OCI-LY3 (cell line): ENCODE results near the gene TARBP1.

Experiments
- H2AFZ ChIP-seq: fragments of 200-600, 300-600 bp; shearing (Covaris generic); 2 replicates; pipeline ENCODE4 v1.6.0; 2014; ENCODE audit warnings: antibody characterized with exemption, low read depth, low read length
- H3K27ac ChIP-seq: fragments of 200-600, 300-600 bp; sonication (generic); 2 replicates; pipeline ENCODE4 v1.5.1; 2014; ENCODE audit warnings: mild to moderate bottlenecking, low read length, moderate library complexity, mixed read lengths
- H3K27me3 ChIP-seq: fragments of 200-600, 300-600 bp; sonication (generic); 2 replicates; pipeline ENCODE4 v1.6.1; 2014; ENCODE audit warnings: low read depth, low read length, mixed read lengths
- H3K36me3 ChIP-seq: fragments of 200-600, 300-600 bp; sonication (generic); replicated peaks from 2 replicates; pipeline ENCODE3; 2014; ENCODE audit warnings: low read depth, low read length, mixed read lengths
- H3K4me1 ChIP-seq: fragments of 300-600, 200-600 bp; sonication (generic); 2 replicates; pipeline ENCODE4 v1.6.1; 2014; ENCODE audit warnings: low read length, mixed read lengths
- H3K4me2 ChIP-seq: fragments of 200-600, 300-600 bp; sonication (generic); 2 replicates; pipeline ENCODE4 v1.6.1; 2014; ENCODE audit warnings: low read length, mixed read lengths
- H3K4me3 ChIP-seq: fragments of 300-600, 200-600 bp; sonication (generic); 2 replicates; pipeline ENCODE4 v1.5.1; 2014; ENCODE audit warnings: antibody characterized with exemption, mild to moderate bottlenecking, low read length, moderate library complexity
- H3K79me2 ChIP-seq: fragments of 300-600, 200-600 bp; shearing (Covaris generic); 2 replicates; pipeline ENCODE4 v1.6.1; 2014; ENCODE audit warnings: mild to moderate bottlenecking, low read length, mixed read lengths
- H3K9ac ChIP-seq: fragments of 300-600, 200-600 bp; shearing (Covaris generic); 2 replicates; pipeline ENCODE4 v1.6.0; 2014; ENCODE audit warnings: mild to moderate bottlenecking, low read length, moderate library complexity
- H3K9me3 ChIP-seq: fragments of 200-600, 300-600 bp; shearing (Covaris generic); 2 replicates; pipeline ENCODE4 v1.6.1; 2014; ENCODE audit warnings: low read length, mixed read lengths; ENCODE audit not compliant: insufficient read depth
- H4K20me1 ChIP-seq: fragments of 200-600, 300-600 bp; sonication (generic); 2 replicates; pipeline ENCODE4 v1.6.1; 2016; ENCODE audit warnings: low read length, mixed read lengths; ENCODE audit not compliant: insufficient read depth
- EZH2phosphoT487 ChIP-seq: fragments of 200-600 bp; shearing (Covaris generic); IDR thresholded peaks from 2 replicates; pipeline ENCODE4 v1.6.1; 2018; ENCODE audit warnings: antibody characterized with exemption, mixed run types, low read depth
- TF ChIP-seq, protein P1 (sequence below): fragments of 200-600, 300-600 bp; sonication (generic); IDR thresholded peaks from 2 replicates; pipeline ENCODE4 v1.5.1; 2014; ENCODE audit warnings: antibody characterized with exemption, low read length, low read depth

TARBP1 gene

DNA sequence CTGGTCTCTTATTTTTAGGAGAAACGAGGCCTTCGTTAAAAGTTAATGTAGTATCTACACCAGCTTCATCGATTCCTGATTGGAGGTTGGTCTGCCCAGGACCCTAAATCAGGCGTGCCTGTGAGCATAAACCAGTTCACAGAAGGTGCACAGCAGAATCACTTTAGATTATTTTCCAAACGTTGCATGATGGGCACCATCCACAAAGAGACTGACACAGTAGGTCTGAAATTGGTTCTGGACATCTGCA, 256 bp upstream of the TARBP1 start:
- Histone ChIP-seq H3K79me2 (0 out of 2 replicates have a peak, but pooled peaks cover 3% of the 10 kb centered on the region), H3K9me3 (no peaks in the 10 kb centered on the region), H4K20me1 (no peaks in the 10 kb centered on the region; the same call in 1 of the 2 replicates), H3K4me3 (peak overlapping the region; percentile 84), H3K27ac (no peak overlapping the region), H3K9ac (peak overlapping the region; percentile 73), H3K36me3 (no peaks in the 10 kb centered on the region), H3K27me3 (peaks cover 30% of the 10 kb centered on the region), H3K4me2 (peak overlapping the region; percentile 79), H3K4me1 (peaks cover 34% of the 10 kb centered on the region), H2AFZ (peak overlapping the region; percentile 94)
- TF ChIP-seq, protein P1, sequence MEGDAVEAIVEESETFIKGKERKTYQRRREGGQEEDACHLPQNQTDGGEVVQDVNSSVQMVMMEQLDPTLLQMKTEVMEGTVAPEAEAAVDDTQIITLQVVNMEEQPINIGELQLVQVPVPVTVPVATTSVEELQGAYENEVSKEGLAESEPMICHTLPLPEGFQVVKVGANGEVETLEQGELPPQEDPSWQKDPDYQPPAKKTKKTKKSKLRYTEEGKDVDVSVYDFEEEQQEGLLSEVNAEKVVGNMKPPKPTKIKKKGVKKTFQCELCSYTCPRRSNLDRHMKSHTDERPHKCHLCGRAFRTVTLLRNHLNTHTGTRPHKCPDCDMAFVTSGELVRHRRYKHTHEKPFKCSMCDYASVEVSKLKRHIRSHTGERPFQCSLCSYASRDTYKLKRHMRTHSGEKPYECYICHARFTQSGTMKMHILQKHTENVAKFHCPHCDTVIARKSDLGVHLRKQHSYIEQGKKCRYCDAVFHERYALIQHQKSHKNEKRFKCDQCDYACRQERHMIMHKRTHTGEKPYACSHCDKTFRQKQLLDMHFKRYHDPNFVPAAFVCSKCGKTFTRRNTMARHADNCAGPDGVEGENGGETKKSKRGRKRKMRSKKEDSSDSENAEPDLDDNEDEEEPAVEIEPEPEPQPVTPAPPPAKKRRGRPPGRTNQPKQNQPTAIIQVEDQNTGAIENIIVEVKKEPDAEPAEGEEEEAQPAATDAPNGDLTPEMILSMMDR = no peak
- no peak for TF ChIP-seq EZH2phosphoT487

DNA sequence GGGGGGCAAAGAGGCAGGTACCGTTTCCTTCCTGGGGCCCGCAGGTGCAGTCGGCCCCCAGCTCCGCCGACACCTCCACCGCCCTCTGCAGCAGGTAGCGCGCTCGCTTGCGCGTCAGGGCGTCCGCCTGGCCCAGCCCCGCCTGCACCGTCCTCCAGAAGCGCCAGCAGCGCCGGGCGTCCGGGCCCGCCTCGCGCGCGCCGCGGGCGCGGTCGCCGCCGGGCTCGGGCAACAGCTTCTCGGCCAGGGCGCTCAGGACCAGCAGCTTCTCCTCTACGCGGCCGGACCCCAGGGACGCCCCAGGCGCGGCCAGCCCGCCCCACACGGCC, 863 bp downstream of the TARBP1 start:
- H4K20me1 ChIP-seq = no peaks in the 10 kb centered on the region; the same call in 1 of the 2 replicates
- H3K4me1 ChIP-seq = peaks cover 34% of the 10 kb centered on the region
- no peak for TF ChIP-seq EZH2phosphoT487
- TF ChIP-seq, protein P1 = no peak
- H3K4me2 ChIP-seq = peak overlapping the region; percentile 79
- H3K27ac ChIP-seq = peak overlapping the region; percentile 48
- 0 out of 2 replicates have a peak, but pooled peaks cover 3% of the 10 kb centered on the region for H3K79me2 ChIP-seq
- H3K4me3 ChIP-seq = peak overlapping the region; percentile 84
- peaks cover 26% of the 10 kb centered on the region for H3K27me3 ChIP-seq
- H3K9me3 ChIP-seq = no peaks in the 10 kb centered on the region
- peak overlapping the region; percentile 73 for H3K9ac ChIP-seq
- peak overlapping the region; percentile 72 for H2AFZ ChIP-seq
- H3K36me3 ChIP-seq = no peaks in the 10 kb centered on the region

DNA sequence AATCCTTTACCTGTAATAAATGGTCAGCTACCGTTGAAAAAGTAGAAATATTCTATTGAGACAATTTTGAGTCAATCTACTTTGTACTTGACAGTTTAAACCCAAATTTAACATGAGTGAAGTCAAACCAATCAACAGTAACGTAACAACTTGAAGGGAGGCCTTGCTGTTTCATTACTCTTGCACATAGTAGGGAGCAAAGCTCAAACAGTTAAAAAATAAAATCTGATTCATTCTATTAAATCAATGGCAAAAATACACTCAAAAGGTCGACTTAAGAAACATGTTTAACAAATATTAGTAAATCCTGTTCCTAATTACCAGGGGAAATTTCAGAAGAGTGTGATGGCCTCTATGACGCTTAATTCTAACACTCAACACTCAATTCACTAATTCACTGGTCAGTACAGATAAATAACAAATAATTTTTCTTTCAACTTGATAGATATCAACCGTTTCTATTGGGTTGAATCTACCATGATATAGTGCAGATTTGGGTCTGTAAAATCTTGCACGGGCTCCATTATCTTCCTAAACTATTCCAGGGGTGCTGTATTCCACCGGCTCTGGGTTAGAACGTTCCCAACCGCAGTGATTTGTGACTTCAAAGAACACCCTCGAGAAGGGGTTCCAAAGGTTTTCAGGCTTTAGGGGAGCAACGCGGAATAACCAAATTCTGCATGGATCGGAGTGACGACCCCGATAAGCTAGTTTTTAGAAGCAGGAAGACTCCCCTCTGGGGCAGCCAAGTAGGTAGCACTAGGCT, 1.4 kb downstream of the TARBP1 start:
- Histone ChIP-seq H3K36me3 (no peaks in the 10 kb centered on the region), H4K20me1 (no peaks in the 10 kb centered on the region; the same call in 1 of the 2 replicates), H3K4me3 (peak overlapping the region; percentile 84), H3K4me1 (peaks cover 34% of the 10 kb centered on the region), H3K27ac (no peak overlapping the region; the same call in 1 of the 2 replicates), H3K4me2 (peak overlapping the region; percentile 79), H3K9me3 (no peaks in the 10 kb centered on the region), H3K9ac (peak overlapping the region; percentile 73), H2AFZ (peak overlapping the region; percentile 58), H3K27me3 (peaks cover 20% of the 10 kb centered on the region), H3K79me2 (0 out of 2 replicates have a peak, but pooled peaks cover 3% of the 10 kb centered on the region)
- TF ChIP-seq, protein P1 = no peak
- no peak for TF ChIP-seq EZH2phosphoT487

DNA sequence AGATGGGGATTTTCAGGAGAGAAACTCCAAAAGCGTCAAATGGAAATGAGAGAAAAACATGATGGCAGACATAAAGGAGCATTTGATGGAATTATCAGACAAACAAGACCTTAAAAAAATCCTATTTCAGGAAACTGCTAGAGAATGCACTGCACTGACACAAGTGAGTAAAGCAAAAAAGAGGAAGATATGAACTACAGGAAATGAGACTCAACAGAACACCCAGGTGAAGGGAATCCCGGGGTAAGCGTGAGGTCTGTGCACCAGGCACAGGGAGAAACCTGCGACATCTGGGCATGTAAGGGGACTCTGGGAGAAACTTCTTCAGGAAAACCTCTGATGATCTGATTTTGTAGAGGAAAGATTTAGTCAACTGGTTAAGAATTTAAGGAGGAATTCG, 2.8 kb downstream of the TARBP1 start:
- Histone ChIP-seq H3K4me2 (no peak overlapping the region), H3K4me3 (no peak overlapping the region)

More for the DNA sequence above, 2.8 kb downstream of the TARBP1 start:
- Histone ChIP-seq H3K9me3 (no peaks in the 10 kb centered on the region), H2AFZ (no peak overlapping the region), H3K36me3 (no peaks in the 10 kb centered on the region), H4K20me1 (no peaks in the 10 kb centered on the region; the same call in 1 of the 2 replicates), H3K9ac (no peak overlapping the region), H3K79me2 (0 out of 2 replicates have a peak, but pooled peaks cover 3% of the 10 kb centered on the region), H3K27me3 (peaks cover 9% of the 10 kb centered on the region), H3K4me1 (peaks cover 34% of the 10 kb centered on the region), H3K27ac (no peak overlapping the region)
- no peak for TF ChIP-seq EZH2phosphoT487
